T-helper 2 cell treated with Interferon-gamma antibody and Interleukin-4, amounts not matched to agents 100 ng/mL and 5 ng/mL, for 36 hours (primary cell): ENCODE results near the gene CCSAP. TPM values are rescaled to one million over a fixed set of nuclear protein-coding genes. Genes with fewer than 3 reads are reported as not detected.

Source experiments
- total RNA-seq: library from RNA; stranded (reverse); gene quantifications from 2 replicates; pipeline ENCODE4 v1.2.3, GENCODE V29; 2022

Gene CCSAP
- total RNA-seq, 1 donor from 2014 or later = 10.0 TPM

Other genes starting within 250 kb of the CCSAP start
- 28.2 and 35.9 TPM in 2 replicates for gene RAB4A, start 71.9 kb downstream of the CCSAP start, total RNA-seq
- gene ACTA1, start 91.0 kb upstream of the CCSAP start, total RNA-seq = 0.16 TPM in 1 of 2 replicates, not detected in the other
- 45.6 and 48.0 TPM in 2 replicates for gene NUP133, start 165.3 kb upstream of the CCSAP start, total RNA-seq
- gene ABCB10, start 215.7 kb upstream of the CCSAP start, total RNA-seq = 34.9 and 36.2 TPM in 2 replicates